GM21528 (cell line): Measurements from ENCODE around the gene ABHD12B.

ENCODE experiments used
- ATAC-seq: cut with Tn5 transposase; IDR thresholded peaks from one replicate; pipeline ENCODE4 v1.9.1; 2021; ENCODE audit warnings: mild to moderate bottlenecking, moderate library complexity; ENCODE audit not compliant: unreplicated experiment, low FRiP score

Gene ABHD12B, protein sequence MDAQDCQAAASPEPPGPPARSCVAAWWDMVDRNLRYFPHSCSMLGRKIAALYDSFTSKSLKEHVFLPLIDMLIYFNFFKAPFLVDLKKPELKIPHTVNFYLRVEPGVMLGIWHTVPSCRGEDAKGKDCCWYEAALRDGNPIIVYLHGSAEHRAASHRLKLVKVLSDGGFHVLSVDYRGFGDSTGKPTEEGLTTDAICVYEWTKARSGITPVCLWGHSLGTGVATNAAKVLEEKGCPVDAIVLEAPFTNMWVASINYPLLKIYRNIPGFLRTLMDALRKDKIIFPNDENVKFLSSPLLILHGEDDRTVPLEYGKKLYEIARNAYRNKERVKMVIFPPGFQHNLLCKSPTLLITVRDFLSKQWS

DNA sequence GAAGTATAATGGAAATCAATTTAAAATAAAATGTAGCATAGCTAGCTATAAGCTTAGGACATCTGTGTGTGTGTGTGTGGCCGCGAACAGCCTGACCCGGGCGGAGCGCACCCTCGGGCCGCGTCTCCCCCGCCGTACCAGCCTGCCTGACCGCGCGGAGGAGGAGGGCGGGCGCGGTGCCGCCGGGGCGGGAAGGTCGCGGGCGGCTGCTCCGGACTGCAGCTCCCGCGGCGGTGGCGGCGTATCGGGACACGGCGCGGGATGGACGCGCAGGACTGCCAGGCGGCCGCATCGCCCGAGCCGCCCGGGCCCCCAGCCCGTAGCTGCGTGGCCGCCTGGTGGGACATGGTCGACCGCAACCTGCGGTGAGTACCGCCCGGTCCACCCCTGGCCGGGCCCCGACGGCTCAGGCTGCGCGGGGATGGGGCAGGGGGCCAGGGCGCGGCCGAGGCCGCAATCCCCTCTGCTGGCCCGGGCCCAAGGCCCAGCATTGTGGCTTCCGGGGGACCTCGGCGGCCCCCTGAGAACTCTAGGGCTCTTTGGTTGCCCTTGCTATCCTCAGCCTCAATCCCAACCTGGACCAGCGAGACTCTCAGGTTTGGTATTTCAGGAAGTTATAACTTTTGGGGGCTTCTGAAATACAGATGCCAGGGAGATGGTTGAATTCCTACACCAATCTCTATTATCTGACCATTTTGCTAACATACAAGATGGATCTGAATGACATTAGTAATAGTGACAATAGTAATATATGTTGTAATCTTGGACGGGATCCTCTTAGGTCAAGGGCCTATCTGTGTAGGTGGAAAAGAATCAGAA lies at the start of gene ABHD12B:
TSS of gene ABHD12B (plus strand) at position 140 of the 819 bp plus-strand sequence. CDS start at position 262, 122 bp downstream.
- ATAC-seq: no peak

DNA sequence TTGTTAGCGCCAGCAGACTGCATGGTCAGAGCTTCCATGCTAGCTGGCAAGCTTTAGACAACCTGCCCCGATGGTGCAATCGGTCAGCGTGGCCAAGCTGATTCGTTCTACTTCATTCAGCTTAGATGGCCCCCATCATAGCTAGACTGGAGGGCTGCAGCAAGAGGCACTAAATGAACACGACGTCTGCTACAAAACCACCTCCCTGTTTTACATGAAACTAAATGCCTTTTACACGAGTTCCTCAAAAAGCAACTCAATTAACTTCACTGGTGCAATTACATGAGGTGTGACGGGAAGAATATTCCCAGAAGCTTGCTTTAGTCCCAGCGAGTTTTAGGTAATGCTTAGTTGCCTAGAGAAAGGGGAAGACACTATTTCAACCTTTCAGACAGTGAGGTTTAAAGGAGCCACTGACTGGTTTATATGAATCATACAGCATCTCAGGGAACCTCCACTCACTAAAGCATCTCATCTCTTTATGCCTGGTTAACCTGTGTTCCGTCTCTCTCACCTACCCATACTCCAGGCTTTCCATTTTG lies 49.3 kb upstream of the ABHD12B start:
- no peak for ATAC-seq

DNA sequence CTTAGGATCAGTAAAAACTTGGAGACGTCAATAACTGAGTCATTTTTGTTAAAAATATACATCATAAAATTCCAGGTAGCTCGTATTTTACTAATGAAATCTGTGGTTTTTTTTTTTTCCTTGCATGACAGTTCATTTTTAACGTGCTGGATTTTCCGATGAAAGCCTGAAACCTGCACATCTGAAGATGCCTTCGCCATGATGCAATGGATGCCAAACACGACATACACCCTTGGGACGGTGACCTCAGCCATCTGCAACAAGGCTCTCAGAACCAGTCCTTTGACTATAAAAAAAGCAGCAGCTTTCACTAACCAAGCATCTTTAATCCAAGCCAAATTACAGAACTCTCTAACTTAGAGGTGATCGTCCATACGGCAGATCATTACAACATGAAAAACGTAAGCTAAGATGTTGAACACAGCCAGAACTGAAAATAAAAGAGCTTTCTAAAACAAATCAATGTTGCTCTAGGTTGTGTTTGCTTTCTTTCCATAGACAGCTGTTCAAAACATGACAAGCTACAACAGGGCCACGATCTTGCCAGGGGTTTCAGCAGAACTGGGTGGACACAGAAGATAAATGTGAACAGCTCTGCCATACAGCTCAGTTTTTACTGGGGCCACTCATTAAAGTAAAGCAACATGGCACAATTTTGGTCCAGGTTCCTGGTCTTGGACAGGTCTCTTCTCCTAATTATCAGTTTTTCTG lies 48.6 kb upstream of the ABHD12B start:
- peak; percentile 23 for ATAC-seq

DNA sequence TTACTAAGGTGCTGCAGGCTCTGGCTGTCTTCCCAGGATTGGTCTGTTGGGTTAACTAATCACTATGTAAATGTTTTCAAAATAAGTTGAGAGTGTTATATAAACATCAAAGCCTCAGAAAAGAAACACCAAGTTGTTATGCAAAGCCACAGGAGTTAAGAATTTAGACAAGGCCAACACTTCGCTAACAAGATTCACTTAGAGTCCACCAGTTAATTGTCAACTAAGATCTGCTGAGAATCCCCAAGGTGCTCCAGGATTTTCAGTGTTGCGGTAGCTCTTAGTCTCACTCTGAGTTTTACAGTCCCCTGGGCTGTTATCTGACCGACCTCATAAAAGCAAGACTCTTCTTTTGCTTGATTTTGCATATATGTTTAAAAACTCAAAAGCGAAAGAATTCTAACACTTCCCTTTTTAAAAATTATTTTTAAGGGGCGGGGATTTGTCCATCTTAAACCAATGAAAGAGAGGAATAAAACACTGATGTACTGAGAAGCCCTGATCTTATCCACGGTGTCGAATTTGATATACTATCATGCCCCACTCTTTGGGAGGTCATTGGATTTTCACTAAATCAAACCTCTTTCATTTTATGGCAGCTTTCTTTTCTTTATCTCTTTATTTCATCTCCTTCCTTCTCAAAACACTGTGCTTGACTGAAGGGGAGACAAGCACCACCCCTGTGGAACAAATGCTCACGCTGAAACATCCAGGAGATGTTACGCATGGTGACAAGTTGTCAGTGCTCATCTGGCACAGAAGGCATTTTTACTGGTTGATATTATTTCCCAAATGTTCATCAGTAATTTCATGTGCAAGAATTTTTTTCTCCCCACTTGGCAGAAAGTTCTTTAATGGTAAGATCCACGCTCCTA lies 47.9 kb upstream of the ABHD12B start:
- ATAC-seq: peak; percentile 68

DNA sequence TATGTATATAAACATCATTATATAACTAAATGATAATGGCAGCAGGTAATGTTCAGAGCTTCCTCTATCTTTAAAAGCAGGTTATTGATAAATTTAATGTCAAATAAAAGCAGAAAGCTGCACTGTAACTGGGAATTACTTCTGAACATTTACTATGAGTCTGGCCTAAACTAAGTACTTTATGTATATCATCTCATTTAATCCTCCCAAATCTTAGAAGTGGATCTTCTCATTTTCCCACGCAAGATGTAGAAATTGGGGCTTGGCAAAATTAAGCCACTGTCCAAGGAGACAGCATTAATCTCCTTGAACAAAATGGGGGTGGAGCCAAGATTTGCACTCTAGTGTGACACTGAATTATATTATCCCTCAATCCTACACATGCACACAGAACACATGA lies 46.5 kb upstream of the ABHD12B start:
- no peak for ATAC-seq

DNA sequence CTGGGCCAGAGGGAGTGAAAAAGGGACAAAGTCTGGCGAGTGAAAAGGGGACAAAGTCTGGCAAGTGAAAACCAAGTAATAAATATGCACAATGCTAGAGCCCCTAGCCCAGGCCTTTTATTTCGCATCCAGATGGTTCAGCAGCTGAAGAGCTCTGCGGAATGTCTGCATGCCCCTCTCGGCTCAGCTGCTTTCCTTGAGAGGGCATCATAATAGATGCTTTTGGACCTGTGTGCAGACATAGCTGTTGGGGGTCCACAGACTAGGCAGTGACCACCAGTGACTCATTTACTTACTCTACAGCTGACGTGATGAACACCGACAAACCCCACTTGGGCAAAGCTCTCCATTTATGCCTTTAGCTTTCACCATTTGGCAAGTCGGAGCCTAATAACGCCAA lies 45.2 kb upstream of the ABHD12B start:
- ATAC-seq: no peak

DNA sequence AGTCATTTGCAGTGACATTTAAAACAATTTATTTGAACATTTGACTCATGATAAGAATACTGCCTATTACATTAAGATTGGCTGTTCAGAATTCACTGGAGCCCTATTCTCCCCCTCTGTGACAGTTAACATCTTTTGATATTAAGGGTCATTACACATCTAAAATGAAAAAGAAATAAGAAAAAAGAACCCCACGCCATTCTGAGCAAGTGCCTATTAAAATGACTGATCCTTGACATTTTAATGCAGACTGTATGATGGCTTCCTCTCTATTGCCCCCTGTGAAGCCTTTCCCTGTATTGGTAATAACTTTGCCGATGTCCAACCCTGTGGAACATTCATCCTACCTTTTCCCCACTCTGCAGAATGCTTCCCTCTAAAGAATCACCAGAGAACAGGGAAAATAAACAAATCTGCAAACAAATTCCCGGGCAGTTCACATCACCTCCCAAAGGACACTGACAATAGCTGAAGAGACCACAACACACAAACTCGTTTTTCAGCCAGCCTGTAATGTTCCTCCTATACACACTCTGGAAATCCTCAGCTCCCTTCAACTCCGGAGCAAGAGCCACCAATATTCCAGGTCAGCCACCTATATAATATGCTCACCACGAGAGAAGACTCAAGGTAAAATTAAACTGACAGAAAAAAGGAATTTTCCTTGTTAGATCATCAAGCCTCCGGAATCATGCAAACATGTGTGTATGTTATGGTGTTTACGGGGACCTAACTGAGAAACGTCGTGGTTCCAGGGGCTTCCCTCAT lies 42.9 kb upstream of the ABHD12B start:
- no peak for ATAC-seq

DNA sequence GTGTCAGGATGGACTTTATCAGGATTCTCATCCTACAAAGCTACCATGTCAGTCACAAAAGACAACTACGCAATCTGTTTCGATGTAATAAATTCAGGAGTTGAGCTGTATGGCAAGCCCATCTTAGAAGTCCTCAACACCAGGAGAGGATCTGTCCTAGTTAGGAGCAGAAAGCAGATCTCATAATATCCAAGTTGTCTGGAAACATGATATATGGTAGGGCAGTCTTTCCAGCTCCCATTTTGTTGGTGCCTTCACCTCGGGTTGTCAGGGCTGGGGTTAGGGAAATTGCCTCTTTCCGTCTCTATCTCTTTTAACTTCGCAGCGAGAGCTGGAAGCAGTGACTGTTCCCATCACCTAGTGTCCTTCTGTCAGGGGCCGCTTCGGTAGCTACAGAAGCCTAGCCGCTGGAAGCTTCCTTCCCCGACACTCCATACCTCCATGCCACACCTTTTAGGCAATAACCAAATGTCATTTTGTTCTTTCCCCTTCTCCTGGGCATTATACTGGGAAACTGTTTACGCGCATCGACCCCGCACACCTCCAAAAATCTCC lies 42.3 kb upstream of the ABHD12B start:
- no peak for ATAC-seq

DNA sequence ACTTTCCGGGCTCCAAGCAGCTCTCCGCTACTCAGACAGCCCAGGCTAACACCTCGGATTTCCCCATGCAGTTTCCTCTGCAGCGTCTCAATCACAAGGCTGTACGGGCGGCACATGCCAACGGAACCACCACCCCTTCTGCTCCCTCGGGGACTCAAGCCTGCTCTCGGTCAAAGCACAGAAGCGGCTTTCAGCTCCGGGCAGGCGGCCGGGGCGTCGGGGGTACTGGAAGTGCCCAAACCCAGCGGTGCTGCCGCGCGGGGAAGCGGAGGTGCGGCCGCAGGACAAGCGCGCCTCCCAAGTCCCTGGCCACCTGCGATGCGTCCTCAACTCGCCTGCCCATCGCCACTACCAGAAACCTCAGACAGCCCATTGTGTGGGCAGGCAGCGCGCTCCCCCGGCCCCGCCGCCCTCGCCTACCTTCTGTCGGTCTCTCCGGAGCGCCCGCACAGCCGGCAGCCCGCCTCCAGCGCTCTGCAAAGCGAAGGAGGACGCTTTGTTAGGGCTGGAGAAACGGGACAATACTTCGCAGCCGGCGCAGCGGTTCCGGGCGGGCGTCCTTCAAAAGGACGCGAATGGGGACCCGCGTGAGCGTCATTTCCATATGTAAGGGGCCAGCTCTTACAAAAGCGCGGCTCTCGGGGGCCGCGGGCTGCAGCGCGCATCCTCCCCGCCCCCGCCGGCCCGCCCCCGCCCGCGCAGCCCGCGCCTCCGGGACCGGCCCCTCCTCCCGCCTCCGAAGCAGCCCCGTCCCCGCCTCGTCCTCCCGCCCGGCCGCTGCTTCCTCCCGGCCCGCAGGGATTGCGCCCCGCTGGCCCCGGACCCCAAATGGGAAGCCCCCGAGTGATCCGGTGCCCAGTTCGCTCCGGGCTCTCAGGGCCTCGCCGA lies 41.6 kb upstream of the ABHD12B start:
- ATAC-seq: peak; percentile 42

DNA sequence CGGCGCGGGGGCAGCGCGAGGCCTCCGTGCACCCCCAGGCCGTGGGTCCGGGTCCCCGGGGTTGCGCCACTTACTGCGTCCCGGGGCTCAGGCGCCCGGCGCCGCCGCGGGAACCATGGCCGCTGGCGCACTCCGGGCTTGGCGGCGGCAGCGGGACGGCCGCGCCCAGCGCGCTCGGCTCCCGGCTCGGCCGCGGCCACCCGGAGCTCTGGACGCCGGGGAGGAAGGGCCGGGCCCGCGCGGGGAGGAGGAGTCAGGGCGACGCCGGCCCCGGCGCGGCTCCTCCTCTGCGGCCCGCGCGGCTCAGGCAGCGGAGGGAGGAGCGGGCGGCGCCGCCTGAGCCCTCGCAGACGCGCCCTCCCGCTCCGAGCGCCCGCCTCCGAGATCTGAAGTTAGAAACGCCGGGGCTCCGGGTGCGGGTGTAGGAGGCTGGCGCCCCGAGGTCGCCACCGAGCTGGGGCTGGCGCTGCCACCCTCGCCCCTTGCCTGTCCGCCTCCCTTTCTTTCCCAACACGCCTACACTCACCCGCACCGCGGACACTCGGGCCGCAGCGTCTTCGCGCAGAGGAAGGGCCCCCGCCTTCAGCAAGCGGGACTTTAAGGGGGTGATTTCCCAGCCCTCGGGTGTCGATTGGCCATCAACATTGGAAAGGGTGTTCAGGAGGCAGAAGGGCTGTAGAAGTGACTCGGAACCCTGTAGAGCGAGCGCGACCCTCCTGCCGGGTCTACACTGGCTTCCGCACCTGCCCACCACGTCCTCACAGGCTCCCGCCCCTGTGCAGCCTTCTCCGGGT lies 40.7 kb upstream of the ABHD12B start, which contains the start of gene NIN:
TSS of gene NIN (minus strand) at position 231 of the 794 bp plus-strand sequence. CDS start 9,106 bp downstream, outside the sequence.
- ATAC-seq: peak; percentile 74

DNA sequence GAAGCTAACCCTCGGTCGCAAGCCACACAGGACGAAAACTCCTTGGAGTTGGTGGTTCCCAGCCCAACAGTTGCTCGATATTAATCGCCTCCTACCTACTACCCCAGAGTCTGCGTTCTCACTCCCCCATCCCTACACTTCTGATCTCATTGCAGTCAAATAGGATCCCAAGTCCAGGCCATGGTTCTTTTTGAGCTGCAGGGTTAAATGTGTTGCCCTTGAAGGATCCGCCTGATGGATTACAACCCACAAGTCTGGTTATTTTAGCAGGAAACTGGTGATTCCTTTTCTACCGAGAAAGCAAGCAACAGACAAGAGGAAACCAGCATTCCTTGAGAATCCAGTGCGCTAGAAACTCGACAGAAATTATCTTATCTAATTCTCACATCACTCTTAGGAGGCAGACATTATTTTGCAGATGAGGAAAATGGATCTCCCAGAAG lies 40.1 kb upstream of the ABHD12B start:
- no peak for ATAC-seq

DNA sequence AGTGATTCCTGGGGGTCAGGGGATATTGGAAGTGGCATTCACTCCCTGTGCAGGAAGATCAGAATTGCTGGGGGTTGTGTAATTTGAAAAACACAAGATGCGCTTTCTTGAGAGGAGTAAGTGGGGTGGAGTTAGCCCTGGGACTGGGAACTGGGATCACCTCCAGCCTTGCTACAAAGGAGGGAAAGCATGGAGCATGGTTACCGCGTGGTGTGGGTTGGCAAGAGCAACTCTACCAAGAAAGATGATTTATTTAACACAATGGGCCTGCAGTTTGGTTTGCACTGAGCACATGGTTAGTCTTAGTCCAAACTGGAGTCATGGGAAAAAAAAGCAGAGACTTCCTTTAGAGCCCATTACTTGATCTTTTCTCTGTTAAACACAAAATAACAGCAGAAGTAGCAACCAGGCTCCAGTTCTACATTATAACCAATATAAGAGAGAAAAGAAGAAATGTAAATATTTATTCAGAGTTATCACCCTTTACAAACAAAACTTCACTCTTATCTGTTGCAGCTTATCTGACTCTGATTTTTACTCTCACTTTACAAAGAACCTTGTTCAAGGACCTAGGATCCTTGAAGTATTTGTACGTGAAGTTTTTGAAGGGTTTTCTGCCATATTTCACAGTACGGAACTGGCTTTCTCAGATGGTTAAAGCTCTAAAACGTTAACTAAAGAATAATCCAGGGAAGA lies 38.8 kb upstream of the ABHD12B start:
- no peak for ATAC-seq

DNA sequence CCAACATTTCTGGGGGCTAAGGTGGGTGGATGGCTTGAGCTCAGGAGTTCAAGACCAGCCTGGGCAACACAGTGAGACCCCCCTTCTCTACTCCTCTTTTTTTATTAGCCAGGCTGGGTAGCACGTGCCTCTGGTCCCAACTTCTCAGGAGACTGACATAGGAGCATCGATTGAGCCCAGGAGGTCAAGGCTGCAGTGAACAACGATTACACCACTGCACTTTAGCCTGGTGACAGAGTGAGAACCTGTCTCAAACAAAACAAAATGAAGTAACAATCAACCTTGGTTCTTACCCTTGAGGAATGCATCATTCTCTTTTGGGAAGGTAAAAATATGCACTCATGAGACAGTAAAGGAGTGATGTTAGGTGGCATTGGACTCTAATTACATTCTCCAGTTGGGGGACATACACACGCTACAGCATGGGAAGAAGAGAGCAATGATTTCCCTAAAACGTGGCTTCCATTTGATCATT lies 37.0 kb upstream of the ABHD12B start:
- ATAC-seq: no peak

DNA sequence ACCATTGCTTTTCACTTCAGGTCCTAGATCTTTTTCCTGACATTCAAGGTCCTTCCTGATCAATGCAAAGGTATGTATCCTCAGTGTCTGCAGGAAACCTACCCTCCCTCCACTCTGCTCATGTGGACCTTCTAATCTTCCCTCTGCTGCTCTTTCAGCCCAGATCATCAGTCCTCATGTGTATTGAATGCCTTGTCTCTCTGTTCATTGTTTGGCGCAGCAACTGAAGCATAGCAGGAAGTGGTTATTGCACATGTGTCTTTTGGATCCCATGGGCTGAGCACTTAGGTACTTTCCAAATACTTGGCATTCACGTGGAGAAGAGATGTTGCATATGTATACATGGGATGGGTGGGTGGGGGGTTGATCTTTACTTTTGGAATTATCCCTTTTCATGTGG lies 36.6 kb upstream of the ABHD12B start:
- ATAC-seq: no peak

DNA sequence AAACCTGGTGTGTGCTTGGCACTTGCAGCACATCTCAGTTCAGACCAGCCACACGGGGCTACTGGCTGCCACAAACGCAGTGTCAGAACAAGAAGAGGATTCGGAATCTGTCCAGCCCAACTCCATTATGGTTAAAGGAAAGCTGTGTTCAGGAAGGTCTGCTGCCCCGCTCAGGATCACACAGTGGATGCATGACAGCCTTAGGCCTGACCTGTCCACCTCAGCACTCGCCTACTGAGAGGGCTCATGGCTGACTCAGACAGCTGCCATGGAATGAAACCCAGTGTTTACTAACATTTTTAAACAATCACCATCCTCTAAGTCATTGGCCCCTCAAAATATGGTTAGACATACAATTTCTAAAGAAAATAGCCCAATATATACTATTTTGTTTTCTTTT lies 35.3 kb upstream of the ABHD12B start:
- ATAC-seq: no peak

DNA sequence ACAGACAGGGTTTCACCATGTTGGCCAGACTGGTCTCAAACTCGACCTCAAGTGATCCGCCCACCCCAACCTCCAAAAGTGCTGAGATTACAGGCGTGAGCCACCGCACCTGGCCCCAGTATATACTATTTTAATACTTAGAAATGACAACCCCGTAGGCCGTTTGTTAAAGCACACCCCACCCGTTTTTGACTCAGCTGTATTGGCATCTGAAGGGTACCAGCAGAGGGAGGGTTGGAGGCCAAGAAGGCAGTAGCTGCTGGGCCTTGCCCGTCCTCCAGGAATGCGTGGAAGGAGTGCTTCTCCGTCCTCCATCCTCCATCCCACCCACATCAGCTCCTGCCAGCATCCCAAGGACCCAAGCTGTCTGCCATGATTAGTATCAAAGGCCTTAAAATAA lies 34.6 kb upstream of the ABHD12B start:
- ATAC-seq: no peak
